H1 (cell line): ENCODE data around the gene TGM1. TPM values are rescaled to one million over a fixed set of nuclear protein-coding genes. Genes with fewer than 3 reads are reported as not detected.

Experiments
- CTCF ChIA-PET: fragments of 300-600 bp; sonication (Branson Sonifier 250); formaldehyde crosslinking; loops from one replicate; lab custom pipeline; 2021; ENCODE audit not compliant: partially characterized antibody; lab: Charles Lee
- POLR2A ChIA-PET: fragments of 300-600 bp; sonication (Branson Sonifier 250); formaldehyde crosslinking; loops from one replicate; lab custom pipeline; 2021; ENCODE audit warnings: inconsistent platforms; ENCODE audit not compliant: partially characterized antibody; lab: Charles Lee
- DNase-seq, 2 experiments: peaks; one replicate each; pipeline versions ENCODE4 v3.0.0 to v3.0.0-alpha.2; 2010 to 2022; ENCODE audit warnings: low spot score in 2 of 2, low read depth in 1 of 2, mixed read lengths in 1 of 2
- FAIRE-seq: peaks from 2 replicates; lab custom pipeline; 2011; peaks lifted over from hg19 to GRCh38; lab: Jason Lieb, UNC
- H2AFZ ChIP-seq: 2 replicates; pipeline ENCODE4 v1.8.1; 2012; ENCODE audit warnings: low read length, inconsistent platforms
- H2AK5ac ChIP-seq: 2 replicates; pipeline ENCODE4 v1.6.1; 2013; ENCODE audit warnings: low read depth, low read length
- H2BK120ac ChIP-seq: replicated peaks from 2 replicates; pipeline ENCODE3; 2013; ENCODE audit warnings: low read depth, low read length, inconsistent platforms
- H2BK12ac ChIP-seq: 2 replicates; pipeline ENCODE4 v1.6.1; 2013; ENCODE audit warnings: low read depth, low read length
- H2BK15ac ChIP-seq: 2 replicates; pipeline ENCODE4 v1.6.1; 2013; ENCODE audit warnings: low read length
- H2BK20ac ChIP-seq: 2 replicates; pipeline ENCODE4 v1.6.1; 2013; ENCODE audit warnings: low read length
- H2BK5ac ChIP-seq: 2 replicates; pipeline ENCODE4 v1.6.1; 2013; ENCODE audit warnings: low read depth, low read length
- H3K14ac ChIP-seq: 2 replicates; pipeline ENCODE4 v1.6.1; 2013; ENCODE audit warnings: inconsistent platforms; ENCODE audit not compliant: insufficient read length
- H3K18ac ChIP-seq: 2 replicates; pipeline ENCODE4 v1.6.1; 2013; ENCODE audit warnings: low read length; ENCODE audit errors: extremely low read depth
- H3K23ac ChIP-seq: 2 replicates; pipeline ENCODE4 v1.6.1; 2013; ENCODE audit warnings: inconsistent platforms; ENCODE audit not compliant: insufficient read length
- H3K23me2 ChIP-seq: 2 replicates; pipeline ENCODE4 v1.6.1; 2013; ENCODE audit warnings: low read depth, low read length
- H3K27ac ChIP-seq: 2 replicates; pipeline ENCODE4 v1.6.1; 2011; ENCODE audit warnings: low read depth, low read length, inconsistent platforms
- H3K27me3 ChIP-seq, 4 experiments: replicated peaks in 1 of 4; 1 replicate in 1 of 4; 2 replicates in 3 of 4; pipeline versions ENCODE4 v1.6.1 to v1.8.1; 2011 to 2013; ENCODE audit warnings: low read length in 3 of 4, mild to moderate bottlenecking in 3 of 4, inconsistent platforms in 2 of 4, mixed read lengths in 2 of 4, moderate library complexity in 1 of 4; ENCODE audit not compliant: control insufficient read depth in 3 of 4, insufficient read depth in 3 of 4; ENCODE audit errors: extremely low read depth in 1 of 4
- H3K36me3 ChIP-seq, 4 experiments: 2 replicates each; pipeline versions ENCODE4 v1.6.1 to v1.8.1; 2011 to 2013; ENCODE audit warnings: mild to moderate bottlenecking in 4 of 4, low read length in 3 of 4, moderate library complexity in 2 of 4, control low read depth in 1 of 4, inconsistent platforms in 1 of 4; ENCODE audit not compliant: insufficient read depth in 4 of 4, control insufficient read depth in 2 of 4
- H3K4ac ChIP-seq: replicated peaks from 2 replicates; pipeline ENCODE3; 2013; ENCODE audit warnings: low read length, low read depth, mixed read lengths, inconsistent platforms; ENCODE audit not compliant: insufficient read length
- H3K4me1 ChIP-seq, 4 experiments: replicated peaks in 1 of 4; 1 replicate in 1 of 4; 2 replicates in 3 of 4; pipeline versions ENCODE4 v1.6.1 to v1.8.1; 2011 to 2013; ENCODE audit warnings: low read length in 3 of 4, inconsistent platforms in 2 of 4, mixed read lengths in 1 of 4; ENCODE audit not compliant: insufficient read depth in 4 of 4, control insufficient read depth in 3 of 4
- H3K4me2 ChIP-seq, 2 experiments: 2 replicates each; pipeline versions ENCODE4 v1.6.1 to v1.8.1; 2011 to 2013; ENCODE audit warnings: low read depth in 2 of 2, low read length in 2 of 2, control low read depth in 1 of 2, inconsistent platforms in 1 of 2, mild to moderate bottlenecking in 1 of 2; ENCODE audit not compliant: insufficient read depth in 1 of 2
- H3K4me3 ChIP-seq, 4 experiments: fragments of 200-600, 300-600 bp in 1 of 4; sonication (generic), shearing (Covaris generic), sonication (Bioruptor Twin) in 1 of 4; 2 replicates each; pipeline versions ENCODE4 v1.5.1 to v1.8.1; 2011 to 2016; ENCODE audit warnings: low read length in 4 of 4, low read depth in 3 of 4, control low read depth in 2 of 4, inconsistent platforms in 2 of 4, mild to moderate bottlenecking in 2 of 4, mixed read lengths in 1 of 4, moderate library complexity in 1 of 4; ENCODE audit not compliant: insufficient read depth in 2 of 4; ENCODE audit errors: extremely low read depth in 1 of 4
- H3K56ac ChIP-seq: replicated peaks from 2 replicates; pipeline ENCODE3; 2013; ENCODE audit warnings: low read depth, mild to moderate bottlenecking, mixed read lengths, low read length, inconsistent platforms; ENCODE audit not compliant: insufficient read length
- H3K79me1 ChIP-seq: 2 replicates; pipeline ENCODE4 v1.6.1; 2013; ENCODE audit warnings: low read depth, low read length, control low read depth
- H3K79me2 ChIP-seq, 2 experiments: 2 replicates each; pipeline versions ENCODE4 v1.6.1 to v1.8.1; 2012 to 2013; ENCODE audit warnings: low read length in 2 of 2, mild to moderate bottlenecking in 2 of 2, inconsistent platforms in 1 of 2; ENCODE audit not compliant: insufficient read depth in 2 of 2, control insufficient read depth in 1 of 2
- H3K9ac ChIP-seq, 4 experiments: replicated peaks in 1 of 4; 1 replicate in 1 of 4; 2 replicates in 3 of 4; pipeline versions ENCODE4 v1.6.1 to v1.8.1; 2011 to 2013; ENCODE audit warnings: low read depth in 3 of 4, low read length in 3 of 4, control low read depth in 2 of 4, mild to moderate bottlenecking in 2 of 4, moderate library complexity in 2 of 4, inconsistent platforms in 1 of 4; ENCODE audit errors: extremely low read depth in 1 of 4
- H3K9me3 ChIP-seq, 2 experiments: 2 replicates each; pipeline versions ENCODE4 v1.6.1 to v1.8.1; 2012 to 2013; ENCODE audit warnings: mild to moderate bottlenecking in 2 of 2, moderate library complexity in 2 of 2, control low read depth in 1 of 2, inconsistent platforms in 1 of 2, low read depth in 1 of 2, low read length in 1 of 2, mixed read lengths in 1 of 2; ENCODE audit not compliant: insufficient read depth in 2 of 2
- H4K20me1 ChIP-seq, 2 experiments: replicated peaks in 1 of 2; 2 replicates each; pipeline versions ENCODE3 to v1.8.1; 2011 to 2013; ENCODE audit warnings: inconsistent platforms in 2 of 2, low read length in 2 of 2, mild to moderate bottlenecking in 1 of 2; ENCODE audit not compliant: insufficient read depth in 2 of 2, control insufficient read depth in 1 of 2
- H4K5ac ChIP-seq: 2 replicates; pipeline ENCODE4 v1.6.1; 2013; ENCODE audit warnings: low read length, low read depth, mixed read lengths, inconsistent platforms; ENCODE audit not compliant: insufficient read length
- H4K8ac ChIP-seq: 2 replicates; pipeline ENCODE4 v1.8.0; 2013; ENCODE audit warnings: mild to moderate bottlenecking, moderate library complexity, low read length, inconsistent platforms; ENCODE audit not compliant: insufficient read depth; ENCODE audit errors: extremely low read depth
- H4K91ac ChIP-seq: replicated peaks from 2 replicates; pipeline ENCODE3; 2013; ENCODE audit warnings: low read length, mixed read lengths, inconsistent platforms; ENCODE audit not compliant: insufficient read length
- BRCA1 ChIP-seq: IDR thresholded peaks from 2 replicates; pipeline ENCODE4 v1.6.1; 2012; ENCODE audit warnings: low read depth, low read length, improper control_type of control experiment
- CHD1 ChIP-seq: IDR thresholded peaks from 2 replicates; pipeline ENCODE4 v1.6.1; 2012; ENCODE audit warnings: low read depth, low read length, improper control_type of control experiment
- HDAC2 ChIP-seq, 2 experiments: fragments of 300-600 bp in 1 of 2; sonication (generic) in 1 of 2; IDR thresholded peaks; 2 replicates each; pipeline ENCODE4 v1.6.1; 2011 to 2012; ENCODE audit warnings: low read depth in 2 of 2, low read length in 2 of 2, mild to moderate bottlenecking in 2 of 2, moderate library complexity in 2 of 2, borderline replicate concordance in 1 of 2, inconsistent platforms in 1 of 2
- KDM1A ChIP-seq: fragments of 200-600, 300-600 bp; sonication (generic); IDR thresholded peaks from 2 replicates; pipeline ENCODE4 v1.7.1; 2016; ENCODE audit warnings: mild to moderate bottlenecking, low read length, borderline replicate concordance
- MAFK ChIP-seq: IDR thresholded peaks from 2 replicates; pipeline ENCODE4 v1.6.1; 2012; ENCODE audit warnings: low read depth, mild to moderate bottlenecking, improper control_type of control experiment, low read length
- NRF1 ChIP-seq: IDR thresholded peaks from 2 replicates; pipeline ENCODE4 v1.6.1; 2011; ENCODE audit warnings: mild to moderate bottlenecking, low read depth, low read length, improper control_type of control experiment
- RAD21 ChIP-seq, 2 experiments: IDR thresholded peaks in 1 of 2; conservative IDR thresholded peaks in 1 of 2; 2 replicates each; pipeline ENCODE4 v1.6.1; 2011; ENCODE audit warnings: low read depth in 2 of 2, low read length in 2 of 2, improper control_type of control experiment in 1 of 2, inconsistent platforms in 1 of 2, mild to moderate bottlenecking in 1 of 2, moderate library complexity in 1 of 2
- RFX5 ChIP-seq: IDR thresholded peaks from 2 replicates; pipeline ENCODE4 v1.6.1; 2011; ENCODE audit warnings: low read depth, low read length, improper control_type of control experiment, borderline replicate concordance
- SAP30 ChIP-seq: fragments of 300-600 bp; sonication (generic); IDR thresholded peaks from 2 replicates; pipeline ENCODE4 v1.7.1; 2012; ENCODE audit warnings: low read length, moderate library complexity, mild to moderate bottlenecking, inconsistent platforms; ENCODE audit not compliant: insufficient read depth, insufficient replicate concordance
- TAF1 ChIP-seq: IDR thresholded peaks from 2 replicates; pipeline ENCODE4 v1.6.1; 2011; ENCODE audit warnings: mild to moderate bottlenecking, low read depth, low read length
- ZNF274 ChIP-seq: IDR thresholded peaks from 2 replicates; pipeline ENCODE4 v1.7.0; 2012; ENCODE audit warnings: low read length, borderline replicate concordance; ENCODE audit errors: extremely low read depth
- WGBS, 2 experiments: shearing (Covaris generic) in 1 of 2; methylation state at CpG; one replicate each; pipeline versions ENCODE4 v1.1.6 to v1.1.7; 2013 to 2015; ENCODE audit warnings: low lambda C conversion rate in 2 of 2, mixed read lengths in 2 of 2, inconsistent platforms in 1 of 2, low coverage in 1 of 2, missing lambda C conversion rate in 1 of 2; ENCODE audit not compliant: insufficient replicate concordance in 2 of 2, insufficient coverage in 1 of 2, insufficient read length in 1 of 2; ENCODE audit errors: extremely low coverage in 1 of 2, missing lambda C conversion rate in 1 of 2; 5-methylcytosine and 5-hydroxymethylcytosine counted together
- polyA plus RNA-seq, 7 experiments: library from polyadenylated mRNA; depleted of rRNA in 3 of 7; stranded (reverse) in 5 of 7; unstranded in 2 of 7; fragments of >200 nt in 5 of 7; fragments of 200-250 nt in 2 of 7; gene quantifications; 1 replicate in 5 of 7; 2 replicates in 1 of 7; 4 replicates in 1 of 7; pipeline versions ENCODE4 v1.2.1 to v1.2.3, GENCODE V29; 2011 to 2013; ENCODE audit warnings: missing spikeins in 2 of 7, mixed read lengths in 2 of 7
- total RNA-seq: library from RNA; stranded (reverse); fragmentation: NEBNext Ultra II Directional; extraction: Animal tissue kit (Norgen Biotek cat#: 25700); gene quantifications from 2 replicates; pipeline ENCODE4 v1.2.1, GENCODE V29; 2021
- TF ChIP-seq, protein P1 (sequence below): IDR thresholded peaks from 2 replicates; pipeline ENCODE4 v1.6.1; 2012; ENCODE audit warnings: low read length, inconsistent platforms

TGM1 gene
- total and polyA plus RNA-seq, 2 of the 8 experiments (the other 6 are each of a cell fraction or from before 2014, with no cell fraction given), result 1.8 to 2.2 TPM

DNA sequence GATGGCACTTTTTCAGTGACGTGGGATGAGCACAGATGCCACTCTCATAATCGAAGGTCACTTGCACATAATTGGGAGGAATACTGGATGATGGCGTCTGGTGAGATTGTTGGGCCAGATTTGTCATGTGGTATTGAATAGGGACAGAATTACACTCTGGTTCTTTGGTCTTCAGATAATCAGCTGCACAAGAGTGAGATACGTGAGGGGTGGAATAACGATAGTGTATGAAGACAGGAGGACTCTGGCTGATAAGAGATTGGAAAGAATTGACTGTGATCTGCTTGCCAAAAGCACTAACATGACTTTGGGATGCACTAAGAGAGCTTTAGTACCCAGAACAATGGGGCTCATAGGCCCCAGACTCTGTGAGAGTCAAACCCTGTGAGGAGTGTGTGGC lies 15.4 kb upstream of the TGM1 start:
- H3K79me2 ChIP-seq, result no peaks in the 10 kb centered on the region
- H4K5ac ChIP-seq, result no peak overlapping the region
- H3K9ac ChIP-seq, result no peak overlapping the region
- no peak overlapping the region for H3K56ac ChIP-seq
- peaks cover 0 to 3% of the 10 kb centered on the region in 2 experiments for H4K20me1 ChIP-seq
- no peaks in the 10 kb centered on the region for H3K23me2 ChIP-seq
- no peak overlapping the region for H2AK5ac ChIP-seq
- H2AFZ ChIP-seq, result no peak overlapping the region
- ChIA-PET POLR2A (interaction anchor here (0.7 to 2.3 kb wide), 4 partner anchors 10 to 102 kb away, joined by 3 to 9 read pairs (median 6); no protein-coding TSS in a partner anchor), CTCF (interaction anchor here (1.0 to 11.5 kb wide), 6 partner anchors 13 to 51 kb away, joined by 3 to 137 read pairs (median 3); partner anchors contain the start of genes DHRS1, NOP9 and TINF2)
- H3K36me3 ChIP-seq, result no peaks in the 10 kb centered on the region
- H3K4ac ChIP-seq, result no peak overlapping the region
- no peak overlapping the region for H3K4me2 ChIP-seq
- H4K91ac ChIP-seq, result no peak overlapping the region
- no peaks in the 10 kb centered on the region for H3K4me1 ChIP-seq
- no peaks in the 10 kb centered on the region for H3K79me1 ChIP-seq
- no peak overlapping the region for H2BK5ac ChIP-seq
- H3K9me3 ChIP-seq, result no peaks in the 10 kb centered on the region
- DNase-seq, result no peak
- H4K8ac ChIP-seq, result no peak overlapping the region
- H3K27ac ChIP-seq, result no peak overlapping the region
- no peak overlapping the region for H3K23ac ChIP-seq
- no peak overlapping the region for H3K18ac ChIP-seq
- no peak overlapping the region for H2BK120ac ChIP-seq
- H2BK15ac ChIP-seq, result no peak overlapping the region
- H2BK12ac ChIP-seq, result no peak overlapping the region
- H3K4me3 ChIP-seq, result no peak overlapping the region
- 92% methylated on average over 5 of the region's 5 CpGs; no CpG with 5 or more reads in 1 of the 2 experiments for WGBS, 2 experiments
- FAIRE-seq, result no peak
- no peak overlapping the region for H3K14ac ChIP-seq
- no peak overlapping the region for H2BK20ac ChIP-seq
- H3K27me3 ChIP-seq, result no peaks in the 10 kb centered on the region
- TF ChIP-seq RAD21 (IDR thresholded peaks at IDR 0.05 in 1 of 2, conservative IDR thresholded peaks at IDR 0.05 in 1 of 2; ENCODE audit: low read depth in 2 of 2, low read length in 2 of 2) (no peak), SAP30 (no peak), NRF1 (no peak), CHD1 (no peak), HDAC2 (IDR thresholded peaks at IDR 0.05; ENCODE audit: borderline replicate concordance in 1 of 2, low read depth in 2 of 2, low read length in 2 of 2) (no peak), RFX5 (no peak), BRCA1 (no peak), KDM1A (no peak), TAF1 (no peak), ZNF274 (no peak), MAFK (no peak)
- TF ChIP-seq, protein P1, sequence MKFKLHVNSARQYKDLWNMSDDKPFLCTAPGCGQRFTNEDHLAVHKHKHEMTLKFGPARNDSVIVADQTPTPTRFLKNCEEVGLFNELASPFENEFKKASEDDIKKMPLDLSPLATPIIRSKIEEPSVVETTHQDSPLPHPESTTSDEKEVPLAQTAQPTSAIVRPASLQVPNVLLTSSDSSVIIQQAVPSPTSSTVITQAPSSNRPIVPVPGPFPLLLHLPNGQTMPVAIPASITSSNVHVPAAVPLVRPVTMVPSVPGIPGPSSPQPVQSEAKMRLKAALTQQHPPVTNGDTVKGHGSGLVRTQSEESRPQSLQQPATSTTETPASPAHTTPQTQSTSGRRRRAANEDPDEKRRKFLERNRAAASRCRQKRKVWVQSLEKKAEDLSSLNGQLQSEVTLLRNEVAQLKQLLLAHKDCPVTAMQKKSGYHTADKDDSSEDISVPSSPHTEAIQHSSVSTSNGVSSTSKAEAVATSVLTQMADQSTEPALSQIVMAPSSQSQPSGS, result no peak
